ENCODE measurements around the gene NR4A3. TPM values are rescaled to one million over a fixed set of nuclear protein-coding genes. Genes with fewer than 3 reads are reported as not detected.

NR4A3 gene
- total and polyA plus RNA-seq, 10 of the 15 experiments (the other 5 are each of a cell fraction or from before 2014, with no cell fraction given), result 0.04 to 2.1 (median 0.64) TPM; not detected in 1

DNA sequence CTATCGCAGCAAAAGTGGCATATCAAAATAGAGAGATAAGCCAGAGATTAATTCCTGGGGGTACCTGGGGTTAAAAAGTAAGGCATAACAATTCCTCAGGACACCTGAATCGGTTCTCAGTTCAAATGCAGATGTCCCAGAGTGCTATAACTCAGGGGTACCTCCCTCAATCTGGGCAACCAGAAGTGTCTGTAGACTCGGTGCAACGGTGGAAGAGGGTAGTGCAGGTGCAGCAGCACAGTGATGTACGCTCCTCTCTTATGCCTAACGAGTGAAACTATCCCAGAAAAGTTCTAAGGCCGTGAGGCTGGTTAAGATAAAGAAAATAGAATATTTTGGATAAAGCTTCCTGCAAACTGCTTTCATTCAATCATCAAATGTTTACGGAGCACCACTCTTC lies 7.9 kb upstream of the NR4A3 start (continued):
- TF ChIP-seq SPI1 (IDR thresholded peaks at IDR 0.05; ENCODE audit: borderline replicate concordance, insufficient read depth, low read depth, low read length), result no peak
- no peak for TF ChIP-seq ZNF384 (IDR thresholded peaks at IDR 0.05; ENCODE audit: borderline replicate concordance, low read depth, low read length)
- TF ChIP-seq CEBPB (IDR thresholded peaks at IDR 0.05; ENCODE audit: borderline replicate concordance in 1 of 2, low read depth in 2 of 2, low read length in 2 of 2), result no peak
- TF ChIP-seq RBBP5 (conservative IDR thresholded peaks at IDR 0.05), result no peak
- no peak for TF ChIP-seq SIN3A (IDR thresholded peaks at IDR 0.05; ENCODE audit: low read depth, low read length)
- TF ChIP-seq, protein P1, sequence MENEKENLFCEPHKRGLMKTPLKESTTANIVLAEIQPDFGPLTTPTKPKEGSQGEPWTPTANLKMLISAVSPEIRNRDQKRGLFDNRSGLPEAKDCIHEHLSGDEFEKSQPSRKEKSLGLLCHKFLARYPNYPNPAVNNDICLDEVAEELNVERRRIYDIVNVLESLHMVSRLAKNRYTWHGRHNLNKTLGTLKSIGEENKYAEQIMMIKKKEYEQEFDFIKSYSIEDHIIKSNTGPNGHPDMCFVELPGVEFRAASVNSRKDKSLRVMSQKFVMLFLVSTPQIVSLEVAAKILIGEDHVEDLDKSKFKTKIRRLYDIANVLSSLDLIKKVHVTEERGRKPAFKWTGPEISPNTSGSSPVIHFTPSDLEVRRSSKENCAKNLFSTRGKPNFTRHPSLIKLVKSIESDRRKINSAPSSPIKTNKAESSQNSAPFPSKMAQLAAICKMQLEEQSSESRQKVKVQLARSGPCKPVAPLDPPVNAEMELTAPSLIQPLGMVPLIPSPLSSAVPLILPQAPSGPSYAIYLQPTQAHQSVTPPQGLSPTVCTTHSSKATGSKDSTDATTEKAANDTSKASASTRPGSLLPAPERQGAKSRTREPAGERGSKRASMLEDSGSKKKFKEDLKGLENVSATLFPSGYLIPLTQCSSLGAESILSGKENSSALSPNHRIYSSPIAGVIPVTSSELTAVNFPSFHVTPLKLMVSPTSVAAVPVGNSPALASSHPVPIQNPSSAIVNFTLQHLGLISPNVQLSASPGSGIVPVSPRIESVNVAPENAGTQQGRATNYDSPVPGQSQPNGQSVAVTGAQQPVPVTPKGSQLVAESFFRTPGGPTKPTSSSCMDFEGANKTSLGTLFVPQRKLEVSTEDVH (IDR thresholded peaks at IDR 0.05; ENCODE audit: low read depth, partially characterized antibody), result no peak
- TF ChIP-seq, protein P2, sequence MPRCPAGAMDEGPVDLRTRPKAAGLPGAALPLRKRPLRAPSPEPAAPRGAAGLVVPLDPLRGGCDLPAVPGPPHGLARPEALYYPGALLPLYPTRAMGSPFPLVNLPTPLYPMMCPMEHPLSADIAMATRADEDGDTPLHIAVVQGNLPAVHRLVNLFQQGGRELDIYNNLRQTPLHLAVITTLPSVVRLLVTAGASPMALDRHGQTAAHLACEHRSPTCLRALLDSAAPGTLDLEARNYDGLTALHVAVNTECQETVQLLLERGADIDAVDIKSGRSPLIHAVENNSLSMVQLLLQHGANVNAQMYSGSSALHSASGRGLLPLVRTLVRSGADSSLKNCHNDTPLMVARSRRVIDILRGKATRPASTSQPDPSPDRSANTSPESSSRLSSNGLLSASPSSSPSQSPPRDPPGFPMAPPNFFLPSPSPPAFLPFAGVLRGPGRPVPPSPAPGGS (IDR thresholded peaks at IDR 0.05; ENCODE audit: borderline replicate concordance, insufficient read depth, low read depth, low read length, poor library complexity, severe bottlenecking), result no peak
- TF ChIP-seq, protein P3, sequence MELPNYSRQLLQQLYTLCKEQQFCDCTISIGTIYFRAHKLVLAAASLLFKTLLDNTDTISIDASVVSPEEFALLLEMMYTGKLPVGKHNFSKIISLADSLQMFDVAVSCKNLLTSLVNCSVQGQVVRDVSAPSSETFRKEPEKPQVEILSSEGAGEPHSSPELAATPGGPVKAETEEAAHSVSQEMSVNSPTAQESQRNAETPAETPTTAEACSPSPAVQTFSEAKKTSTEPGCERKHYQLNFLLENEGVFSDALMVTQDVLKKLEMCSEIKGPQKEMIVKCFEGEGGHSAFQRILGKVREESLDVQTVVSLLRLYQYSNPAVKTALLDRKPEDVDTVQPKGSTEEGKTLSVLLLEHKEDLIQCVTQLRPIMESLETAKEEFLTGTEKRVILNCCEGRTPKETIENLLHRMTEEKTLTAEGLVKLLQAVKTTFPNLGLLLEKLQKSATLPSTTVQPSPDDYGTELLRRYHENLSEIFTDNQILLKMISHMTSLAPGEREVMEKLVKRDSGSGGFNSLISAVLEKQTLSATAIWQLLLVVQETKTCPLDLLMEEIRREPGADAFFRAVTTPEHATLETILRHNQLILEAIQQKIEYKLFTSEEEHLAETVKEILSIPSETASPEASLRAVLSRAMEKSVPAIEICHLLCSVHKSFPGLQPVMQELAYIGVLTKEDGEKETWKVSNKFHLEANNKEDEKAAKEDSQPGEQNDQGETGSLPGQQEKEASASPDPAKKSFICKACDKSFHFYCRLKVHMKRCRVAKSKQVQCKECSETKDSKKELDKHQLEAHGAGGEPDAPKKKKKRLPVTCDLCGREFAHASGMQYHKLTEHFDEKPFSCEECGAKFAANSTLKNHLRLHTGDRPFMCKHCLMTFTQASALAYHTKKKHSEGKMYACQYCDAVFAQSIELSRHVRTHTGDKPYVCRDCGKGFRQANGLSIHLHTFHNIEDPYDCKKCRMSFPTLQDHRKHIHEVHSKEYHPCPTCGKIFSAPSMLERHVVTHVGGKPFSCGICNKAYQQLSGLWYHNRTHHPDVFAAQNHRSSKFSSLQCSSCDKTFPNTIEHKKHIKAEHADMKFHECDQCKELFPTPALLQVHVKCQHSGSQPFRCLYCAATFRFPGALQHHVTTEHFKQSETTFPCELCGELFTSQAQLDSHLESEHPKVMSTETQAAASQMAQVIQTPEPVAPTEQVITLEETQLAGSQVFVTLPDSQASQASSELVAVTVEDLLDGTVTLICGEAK (IDR thresholded peaks at IDR 0.05; ENCODE audit: borderline replicate concordance), result no peak
- TF ChIP-seq ZBED1 (IDR thresholded peaks at IDR 0.05; ENCODE audit: borderline replicate concordance), result no peak
- TF ChIP-seq HDGF (IDR thresholded peaks at IDR 0.05), result no peak

All from GM12878 (cell line).